HK-2 (cell line): Measurements from ENCODE around the gene OXA1L.
"Not testable (repeated sequence)": the region's sequence is repeated elsewhere in the genome, so short reads cannot be mapped to it uniquely, and the experiment has no call there.

Experiments used
- DNase-seq: peaks from one replicate; pipeline ENCODE4 v3.0.0-alpha.2; 2018; ENCODE audit not compliant: unreplicated experiment

OXA1L gene

GRCh38 chr14:22768947-22769346 is 2.5 kb downstream of the OXA1L start:
- no peak for DNase-seq

GRCh38 chr14:22769369-22769768 is 2.9 kb downstream of the OXA1L start:
- DNase-seq, result no peak

DNA sequence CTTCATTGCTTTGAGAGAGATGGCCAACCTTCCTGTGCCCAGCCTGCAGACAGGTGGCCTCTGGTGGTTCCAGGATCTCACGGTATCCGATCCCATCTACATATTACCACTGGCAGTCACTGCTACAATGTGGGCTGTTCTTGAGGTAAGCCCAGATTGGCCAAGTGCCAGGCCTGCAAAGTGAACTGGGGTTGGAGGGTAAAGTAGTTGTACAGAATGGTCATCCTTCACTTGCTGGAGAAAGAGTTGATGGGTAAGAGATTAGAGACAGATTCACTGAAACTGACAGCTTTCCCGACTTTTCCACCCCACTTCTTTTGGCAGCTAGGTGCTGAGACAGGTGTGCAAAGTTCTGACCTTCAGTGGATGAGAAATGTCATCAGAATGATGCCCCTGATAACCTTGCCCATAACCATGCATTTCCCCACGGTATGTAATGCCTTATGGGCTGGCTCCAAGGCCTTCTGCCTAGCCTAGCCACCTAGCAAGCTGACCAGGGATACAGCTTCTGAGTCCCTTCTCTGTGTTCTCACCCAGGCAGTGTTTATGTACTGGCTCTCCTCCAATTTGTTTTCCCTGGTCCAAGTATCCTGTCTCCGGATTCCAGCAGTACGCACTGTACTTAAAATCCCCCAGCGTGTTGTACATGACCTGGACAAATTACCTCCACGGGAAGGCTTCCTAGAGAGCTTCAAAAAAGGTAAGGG is 4.1 kb downstream of the OXA1L start:
- DNase-seq, result no peak

GRCh38 chr14:22772725-22773124 is 6.2 kb downstream of the OXA1L start:
- DNase-seq, result no peak

DNA sequence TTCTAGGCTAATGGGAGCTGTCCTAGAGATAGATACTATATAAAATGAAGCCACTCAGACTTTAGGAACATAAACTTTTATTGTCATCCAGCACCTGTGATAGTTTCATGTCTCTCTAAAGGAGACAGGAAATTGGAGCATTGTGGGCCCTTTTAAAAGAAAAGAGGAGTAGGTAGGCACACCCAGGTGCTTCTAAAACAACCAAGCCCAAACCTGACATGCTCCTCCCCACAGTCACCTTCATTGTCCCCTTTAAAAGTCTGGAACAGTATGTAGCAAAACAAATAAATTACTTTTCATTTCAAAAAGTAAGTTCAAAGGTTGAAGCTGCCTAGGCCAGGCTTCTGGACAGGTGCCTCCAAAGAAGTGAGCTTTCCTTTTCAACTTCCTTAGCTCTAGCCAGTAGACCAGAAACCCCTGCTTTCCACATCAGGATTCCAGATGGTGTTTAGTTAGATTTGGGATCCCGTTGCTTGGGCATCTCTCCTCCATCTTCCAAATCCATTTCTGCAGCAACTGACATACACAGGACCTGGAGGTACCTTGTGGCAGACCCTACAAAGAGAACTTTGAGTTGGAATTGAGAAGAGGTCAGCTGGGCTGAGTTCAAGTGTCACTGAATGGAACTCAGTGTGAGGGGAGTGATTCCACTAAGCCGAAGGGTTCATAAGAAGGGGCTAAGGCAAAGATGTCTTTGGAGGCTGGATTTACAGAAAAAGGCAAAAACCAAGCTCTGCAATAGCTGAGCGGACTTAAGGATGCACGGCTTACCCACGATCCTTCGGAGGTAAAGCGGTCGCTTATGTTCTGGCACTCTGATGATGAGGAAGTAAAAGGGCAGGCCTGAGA is 6.9 kb downstream of the OXA1L start:
- DNase-seq, result no peak

- no peak for DNase-seq
Observed at GRCh38 chr14:22774011-22774706, 7.7 kb downstream of the OXA1L start.

GRCh38 chr14:22776215-22776614 is 9.7 kb downstream of the OXA1L start:
- no peak for DNase-seq

DNA sequence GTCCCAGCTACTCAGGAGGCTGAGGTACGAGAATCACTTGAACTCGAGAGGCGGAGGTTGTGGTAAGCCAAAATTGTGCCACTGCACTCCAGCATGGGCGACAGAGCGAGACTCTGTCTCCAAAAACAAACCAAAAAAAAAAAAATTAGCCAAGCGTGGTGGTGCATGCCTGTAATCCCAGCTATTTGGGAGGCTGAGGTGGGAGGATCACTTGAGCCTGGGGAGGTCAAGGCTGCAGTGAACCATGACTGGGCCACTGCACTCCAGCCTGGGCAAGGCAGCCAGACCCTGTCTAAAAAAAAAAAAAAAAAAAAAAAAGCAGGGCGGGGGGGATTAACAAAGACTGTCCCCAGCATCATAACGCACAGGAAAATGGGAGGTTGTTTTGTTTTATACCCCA is 10.4 kb downstream of the OXA1L start:
- DNase-seq, result not testable (repeated sequence)

- DNase-seq, result no peak
Observed at GRCh38 chr14:22778084-22778483, 11.6 kb downstream of the OXA1L start.

DNA sequence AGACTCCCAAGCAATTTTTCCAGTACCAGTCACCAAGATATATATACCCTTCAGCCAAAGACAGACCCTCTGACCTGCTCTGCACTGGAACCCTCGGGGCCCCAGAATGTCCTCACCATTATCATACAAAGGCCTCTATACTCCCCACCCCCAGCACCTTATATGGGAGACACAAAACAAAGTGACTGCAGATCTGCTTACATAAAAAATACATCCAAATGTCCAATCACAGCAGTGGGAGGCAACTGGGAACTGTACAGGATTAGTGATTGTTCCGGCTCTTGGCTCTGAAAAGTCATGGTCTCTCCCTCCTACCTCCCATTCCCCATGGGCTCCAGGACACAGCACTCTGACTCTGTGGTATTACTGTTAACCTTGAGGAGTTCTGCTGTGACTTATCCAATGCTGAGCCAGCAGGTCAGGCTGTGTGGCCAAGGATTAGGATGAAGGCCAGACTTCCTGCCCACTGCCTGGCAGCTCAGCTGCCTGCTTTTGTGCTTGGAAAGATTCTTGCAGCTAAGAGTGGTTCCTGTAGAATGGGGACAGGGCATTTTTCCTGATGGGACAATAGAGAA is 13.7 kb downstream of the OXA1L start:
- DNase-seq, result no peak

DNA sequence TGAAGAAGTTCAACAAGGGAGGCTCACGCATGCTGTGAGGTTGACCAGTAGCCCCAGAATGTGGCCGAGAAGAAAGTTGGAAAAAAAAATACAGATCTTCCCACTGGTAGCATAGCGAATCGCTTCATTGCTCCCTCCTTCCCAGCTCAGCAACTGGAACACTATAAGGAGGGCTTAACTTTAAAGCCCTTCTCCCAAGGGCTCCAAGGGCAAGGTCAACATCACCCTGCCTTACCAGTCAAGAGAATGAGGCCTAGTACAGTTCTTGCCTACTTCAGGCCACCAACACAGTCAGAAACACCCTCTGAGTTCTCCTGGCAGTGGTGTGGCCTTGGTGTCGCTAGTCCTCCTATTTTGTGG is 14.4 kb downstream of the OXA1L start:
- no peak for DNase-seq

DNA sequence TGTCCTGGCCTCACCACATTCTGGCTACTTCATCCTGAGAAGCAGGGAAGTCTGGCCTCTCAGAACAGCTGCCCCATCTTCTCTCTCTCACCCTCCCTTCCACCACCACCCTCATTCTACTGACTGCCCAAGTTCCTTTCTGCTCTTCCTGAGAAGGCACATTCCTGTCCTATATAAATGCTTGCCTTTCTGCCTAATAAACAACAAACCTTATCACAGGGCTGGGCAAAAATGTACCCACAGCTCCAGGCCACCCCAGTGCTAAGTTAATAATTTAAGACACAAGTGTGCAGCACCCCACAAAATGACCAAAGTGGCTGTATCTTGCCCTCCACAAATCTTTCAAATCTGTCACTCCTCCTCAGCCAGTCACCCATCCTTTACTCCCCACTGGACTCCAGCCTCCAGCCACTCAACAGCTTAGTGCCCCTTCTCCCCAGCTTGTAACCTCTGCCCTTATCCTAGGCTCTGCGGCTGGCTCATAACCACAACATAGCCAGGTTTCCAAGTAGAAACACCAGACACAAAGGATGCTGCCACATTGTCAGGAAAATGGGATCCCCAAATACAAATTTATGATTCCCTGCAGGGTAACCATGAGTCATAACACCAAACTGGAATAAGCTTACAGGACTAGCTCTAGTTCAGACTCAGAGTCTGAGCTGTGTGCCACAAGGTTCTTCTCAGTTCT is 15.0 kb downstream of the OXA1L start:
- DNase-seq, result no peak

DNA sequence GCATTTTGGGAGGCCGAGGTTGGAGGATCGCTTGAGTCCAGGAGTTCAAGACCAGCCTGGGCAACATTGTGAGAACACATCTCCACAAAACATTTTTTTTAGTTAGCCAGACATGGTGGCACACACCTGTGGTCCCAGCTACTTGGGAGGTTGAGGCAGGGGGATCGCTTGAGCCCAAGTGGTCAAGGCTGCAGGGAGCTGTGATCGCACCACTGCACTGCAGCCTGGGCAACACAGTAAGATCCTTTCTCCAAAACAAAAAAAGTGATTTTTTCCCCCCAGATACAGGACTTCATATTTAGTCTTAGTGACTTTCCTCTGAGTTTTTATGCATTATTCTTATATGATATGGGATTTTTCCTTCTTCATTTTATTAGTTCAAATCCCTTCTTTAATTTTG is 20.2 kb downstream of the OXA1L start:
- no peak for DNase-seq

DNA sequence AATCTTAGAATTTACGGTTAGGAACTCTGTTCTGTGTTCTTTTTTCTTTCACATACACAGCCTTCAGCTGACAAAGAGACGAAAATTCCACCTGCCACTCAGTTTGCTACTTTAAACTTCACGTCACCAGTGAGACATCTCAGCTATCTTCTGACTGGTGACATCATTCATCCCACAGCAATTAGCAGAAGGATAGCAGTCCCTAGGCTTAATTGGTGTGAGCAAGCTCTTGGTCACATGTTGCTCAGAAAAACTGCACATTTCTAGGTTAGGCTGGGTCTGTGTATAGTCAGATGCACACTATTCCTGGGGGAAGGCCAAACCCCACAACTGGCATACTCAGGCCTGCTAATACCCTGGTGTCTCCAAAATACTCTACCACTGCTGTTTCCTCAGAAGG is 24.8 kb downstream of the OXA1L start:
- no peak for DNase-seq

- no peak for DNase-seq
Observed at GRCh38 chr14:22792158-22792557, 25.7 kb downstream of the OXA1L start.

GRCh38 chr14:22793550-22793949 is 27.1 kb downstream of the OXA1L start:
- not testable (repeated sequence) for DNase-seq

DNA sequence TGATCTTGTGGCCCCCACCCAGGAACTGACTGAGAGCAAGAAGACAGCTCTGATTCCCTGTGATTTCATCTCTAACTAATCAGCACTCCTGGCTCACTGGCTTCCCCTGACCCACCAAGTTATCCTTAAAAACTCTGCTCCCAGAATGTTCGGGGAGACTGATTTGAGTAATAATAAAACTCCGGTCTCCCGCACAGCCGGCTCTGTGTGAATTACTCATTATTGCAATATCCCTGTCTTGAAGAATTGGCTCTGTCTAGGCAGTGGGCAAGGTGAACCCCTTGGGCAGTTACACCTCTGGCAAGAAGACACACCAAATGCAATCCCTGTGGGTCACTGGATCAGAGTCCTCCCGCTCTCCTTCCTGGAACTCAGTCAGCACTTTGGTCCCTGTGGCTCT is 27.5 kb downstream of the OXA1L start:
- no peak for DNase-seq

DNA sequence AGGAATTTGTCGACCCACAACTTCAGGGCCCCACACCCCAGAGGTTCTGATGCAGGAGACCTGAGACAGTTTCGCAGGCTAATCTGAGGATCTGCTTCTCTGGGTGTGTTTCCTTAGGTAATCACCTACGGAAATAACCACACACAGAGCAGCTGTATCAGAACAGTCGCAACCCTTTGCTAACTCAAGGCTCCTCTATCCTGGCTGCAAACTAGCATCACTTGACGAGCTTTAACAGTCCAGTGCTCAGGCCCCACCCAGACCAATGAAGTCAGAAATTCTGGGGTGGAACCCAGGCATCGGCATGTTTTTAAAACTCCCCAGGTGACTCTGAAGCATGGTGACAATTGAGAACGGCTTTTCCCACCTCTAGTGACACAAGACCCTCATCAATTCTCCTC is 28.1 kb downstream of the OXA1L start:
- no peak for DNase-seq

DNA sequence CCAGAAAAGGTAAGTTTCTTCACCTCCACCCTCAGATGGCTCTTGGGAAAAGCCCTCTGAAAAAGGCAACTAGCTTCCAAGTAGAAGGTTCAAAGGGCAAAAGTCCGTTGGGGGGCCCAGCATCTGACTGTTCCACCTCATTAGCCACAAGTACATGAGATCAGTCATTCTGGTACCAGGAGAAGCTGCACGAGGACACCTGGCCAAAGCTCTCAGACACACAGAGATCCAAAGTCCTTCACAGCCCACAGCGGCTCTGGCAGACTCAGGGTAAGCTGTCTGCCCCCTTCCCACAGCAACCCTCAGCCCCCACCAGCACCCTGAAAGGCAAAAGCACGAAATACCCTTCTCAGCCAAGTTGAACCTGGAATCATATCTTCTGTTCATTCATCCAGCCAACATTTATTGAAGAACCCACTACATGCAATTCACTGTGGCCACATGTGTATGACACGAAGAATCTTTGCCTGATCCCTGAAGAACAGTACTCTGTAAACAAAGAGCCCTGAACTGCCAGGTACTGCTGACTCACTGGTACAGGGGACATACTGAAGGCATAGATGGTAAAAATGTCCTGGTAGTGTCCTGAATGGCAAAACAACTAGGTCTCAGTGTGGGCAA is 29.7 kb downstream of the OXA1L start:
- no peak for DNase-seq

GRCh38 chr14:22797017-22797917 is 30.8 kb downstream of the OXA1L start:
- no peak for DNase-seq
